Measurements from ENCODE around the gene PCDHA10. TPM values are rescaled to one million over a fixed set of nuclear protein-coding genes. Genes with fewer than 3 reads are reported as not detected.

Gene PCDHA10
- total and polyA plus RNA-seq, 2 of the 13 experiments (the other 11 are each of a cell fraction or from before 2014, with no cell fraction given), result 0.01 to 0.02 TPM

DNA sequence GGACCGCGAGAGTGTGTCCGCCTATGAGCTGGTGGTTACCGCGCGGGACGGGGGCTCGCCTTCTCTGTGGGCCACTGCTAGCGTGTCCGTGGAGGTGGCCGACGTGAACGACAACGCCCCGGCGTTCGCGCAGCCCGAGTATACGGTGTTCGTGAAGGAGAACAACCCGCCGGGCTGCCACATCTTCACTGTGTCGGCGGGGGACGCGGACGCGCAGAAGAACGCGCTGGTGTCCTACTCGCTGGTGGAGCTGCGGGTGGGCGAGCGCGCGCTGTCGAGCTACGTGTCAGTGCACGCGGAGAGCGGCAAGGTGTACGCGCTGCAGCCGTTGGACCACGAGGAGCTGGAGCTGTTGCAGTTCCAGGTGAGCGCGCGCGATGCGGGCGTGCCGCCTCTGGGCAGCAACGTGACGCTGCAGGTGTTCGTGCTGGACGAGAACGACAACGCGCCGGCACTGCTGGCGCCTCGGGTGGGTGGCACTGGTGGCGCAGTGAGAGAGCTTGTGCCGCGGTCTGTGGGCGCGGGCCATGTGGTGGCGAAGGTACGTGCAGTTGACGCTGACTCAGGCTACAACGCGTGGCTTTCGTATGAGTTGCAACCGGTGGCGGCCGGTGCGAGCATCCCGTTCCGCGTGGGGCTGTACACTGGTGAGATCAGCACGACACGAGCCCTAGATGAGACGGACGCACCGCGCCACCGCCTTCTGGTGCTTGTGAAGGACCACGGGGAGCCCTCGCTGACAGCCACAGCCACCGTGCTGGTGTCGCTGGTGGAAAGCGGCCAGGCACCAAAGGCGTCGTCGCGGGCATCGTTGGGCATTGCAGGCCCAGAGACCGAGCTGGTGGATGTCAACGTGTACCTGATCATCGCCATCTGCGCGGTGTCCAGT is 19.8 kb upstream of the PCDHA10 start:
- Histone ChIP-seq H3K79me2 (ENCODE audit: insufficient read depth, low read length) (no peaks in the 10 kb centered on the region), H3K9me3 (ENCODE audit: low read length) (no peaks in the 10 kb centered on the region), H3K27me3 (ENCODE audit: control insufficient read depth in 1 of 2, insufficient read depth in 2 of 2, low read length in 2 of 2) (no peaks in the 10 kb centered on the region), H4K20me1 (ENCODE audit: insufficient read depth, low read length) (no peaks in the 10 kb centered on the region), H3K36me3 (replicated peaks in 1 of 2; ENCODE audit: control insufficient read depth in 1 of 2, insufficient read depth in 2 of 2, low read length in 2 of 2) (no peaks in the 10 kb centered on the region), H3K4me1 (ENCODE audit: insufficient read depth, low read length) (no peaks in the 10 kb centered on the region), H3K27ac (ENCODE audit: extremely low read length, insufficient read depth, low read length) (no peak overlapping the region), H3K9ac (ENCODE audit: insufficient read depth, low read depth, low read length) (no peak overlapping the region), H2AFZ (ENCODE audit: low read length) (no peak overlapping the region), H3K4me2 (ENCODE audit: low read depth, low read length) (no peak overlapping the region), H3K4me3 (replicated peaks in 1 of 3; ENCODE audit: insufficient read depth in 1 of 3, low read depth in 2 of 3, low read length in 3 of 3) (no peak overlapping the region)
- CTCF ChIA-PET (ENCODE audit: low intra/inter-chr PET ratio, low total read pairs), result no interaction called here
- in situ Hi-C loops (cut with HindIII; ENCODE audit: extremely low pct_ligation_motif_present, low pct_unique_long_range_greater_than_20kb), result no loop called here
- FAIRE-seq, result no peak
- TF ChIP-seq, protein P1, sequence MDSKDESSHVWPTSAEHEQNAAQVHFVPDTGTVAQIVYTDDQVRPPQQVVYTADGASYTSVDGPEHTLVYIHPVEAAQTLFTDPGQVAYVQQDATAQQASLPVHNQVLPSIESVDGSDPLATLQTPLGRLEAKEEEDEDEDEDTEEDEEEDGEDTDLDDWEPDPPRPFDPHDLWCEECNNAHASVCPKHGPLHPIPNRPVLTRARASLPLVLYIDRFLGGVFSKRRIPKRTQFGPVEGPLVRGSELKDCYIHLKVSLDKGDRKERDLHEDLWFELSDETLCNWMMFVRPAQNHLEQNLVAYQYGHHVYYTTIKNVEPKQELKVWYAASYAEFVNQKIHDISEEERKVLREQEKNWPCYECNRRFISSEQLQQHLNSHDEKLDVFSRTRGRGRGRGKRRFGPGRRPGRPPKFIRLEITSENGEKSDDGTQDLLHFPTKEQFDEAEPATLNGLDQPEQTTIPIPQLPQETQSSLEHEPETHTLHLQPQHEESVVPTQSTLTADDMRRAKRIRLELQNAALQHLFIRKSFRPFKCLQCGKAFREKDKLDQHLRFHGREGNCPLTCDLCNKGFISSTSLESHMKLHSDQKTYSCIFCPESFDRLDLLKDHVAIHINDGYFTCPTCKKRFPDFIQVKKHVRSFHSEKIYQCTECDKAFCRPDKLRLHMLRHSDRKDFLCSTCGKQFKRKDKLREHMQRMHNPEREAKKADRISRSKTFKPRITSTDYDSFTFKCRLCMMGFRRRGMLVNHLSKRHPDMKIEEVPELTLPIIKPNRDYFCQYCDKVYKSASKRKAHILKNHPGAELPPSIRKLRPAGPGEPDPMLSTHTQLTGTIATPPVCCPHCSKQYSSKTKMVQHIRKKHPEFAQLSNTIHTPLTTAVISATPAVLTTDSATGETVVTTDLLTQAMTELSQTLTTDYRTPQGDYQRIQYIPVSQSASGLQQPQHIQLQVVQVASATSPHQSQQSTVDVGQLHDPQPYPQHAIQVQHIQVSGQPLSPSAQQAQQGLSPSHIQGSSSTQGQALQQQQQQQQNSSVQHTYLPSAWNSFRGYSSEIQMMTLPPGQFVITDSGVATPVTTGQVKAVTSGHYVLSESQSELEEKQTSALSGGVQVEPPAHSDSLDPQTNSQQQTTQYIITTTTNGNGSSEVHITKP (CRISPR knock-in tag; IDR thresholded peaks at IDR 0.05; ENCODE audit: low read depth), result no peak
- no peak for TF ChIP-seq NFRKB (IDR thresholded peaks at IDR 0.05)
- POLR2A ChIA-PET, result no interaction called here
- intact Hi-C loops (cut with micrococcal nuclease; ENCODE audit: unreplicated experiment), result no loop called here
- BruUV-seq (replicated peaks), result no TSS peak
- DNase-seq (ENCODE audit: low spot score), result no peak
- WGBS (ENCODE audit: low lambda C conversion rate), result 90% methylated on average over 83 of the region's 103 CpGs
- ATAC-seq, result no peak
